Nephron (organoid): ENCODE data around the gene NBEAL2.
"Not testable (repeated sequence)": the region's sequence is repeated elsewhere in the genome, so short reads cannot be mapped to it uniquely, and the experiment has no call there.

ENCODE experiments used
- H3K27ac Mint-ChIP-seq, 3 experiments: 2 replicates each; pipeline ENCODE4 v1.8.0; 2020; ENCODE audit warnings: mixed read lengths in 3 of 3, mild to moderate bottlenecking in 2 of 3, moderate library complexity in 1 of 3
- H3K27me3 Mint-ChIP-seq: 2 replicates; pipeline ENCODE4 v1.8.0; 2021; ENCODE audit warnings: low read depth, mild to moderate bottlenecking, moderate library complexity, mixed read lengths
- H3K36me3 Mint-ChIP-seq: 2 replicates; pipeline ENCODE4 v1.8.0; 2020; ENCODE audit warnings: low read depth, mixed read lengths
- H3K4me1 Mint-ChIP-seq: 2 replicates; pipeline ENCODE4 v1.8.0; 2020; ENCODE audit warnings: mixed read lengths
- H3K4me3 Mint-ChIP-seq, 3 experiments: 2 replicates each; pipeline ENCODE4 v1.8.0; 2020; ENCODE audit warnings: mild to moderate bottlenecking in 3 of 3, mixed read lengths in 3 of 3, moderate library complexity in 2 of 3
- H3K9me3 Mint-ChIP-seq: 2 replicates; pipeline ENCODE4 v1.8.0; 2020; ENCODE audit warnings: mixed read lengths
- CTCF ChIP-seq, 3 experiments: fragments of 200-600 bp; sonication (generic); IDR thresholded peaks; one replicate each; pipeline ENCODE4 v1.5.0; 2021; ENCODE audit warnings: antibody characterized with exemption in 3 of 3; ENCODE audit not compliant: unreplicated experiment in 3 of 3

Gene NBEAL2

GRCh38 chr3:46962427-46962826 lies 17.0 kb upstream of the NBEAL2 start:
- H3K9me3 Mint-ChIP-seq: peaks cover 4% of the 10 kb centered on the region
- H3K4me1 Mint-ChIP-seq: peaks cover 46% of the 10 kb centered on the region
- H3K4me3 Mint-ChIP-seq: no peak overlapping the region
- H3K27ac Mint-ChIP-seq: peak overlapping the region in 1 of 3 experiments; percentile 10
- no peak for TF ChIP-seq CTCF (IDR thresholded peaks at IDR 0.05; ENCODE audit: unreplicated experiment in 3 of 3)
- no peaks in the 10 kb centered on the region for H3K27me3 Mint-ChIP-seq
- H3K36me3 Mint-ChIP-seq: peaks cover 39% of the 10 kb centered on the region

- TF ChIP-seq CTCF (IDR thresholded peaks at IDR 0.05; ENCODE audit: unreplicated experiment in 3 of 3): no peak
- H3K27me3 Mint-ChIP-seq: no peaks in the 10 kb centered on the region
- peaks cover 52% of the 10 kb centered on the region for H3K4me1 Mint-ChIP-seq
- H3K9me3 Mint-ChIP-seq: peaks cover 4% of the 10 kb centered on the region
- H3K27ac Mint-ChIP-seq: peak overlapping the region in 1 of 3 experiments; percentile 10
- no peak overlapping the region for H3K4me3 Mint-ChIP-seq
- peaks cover 39% of the 10 kb centered on the region for H3K36me3 Mint-ChIP-seq
Measured at GRCh38 chr3:46962990-46963389, 16.5 kb upstream of the NBEAL2 start.

GRCh38 chr3:46964038-46964590 lies 15.4 kb upstream of the NBEAL2 start:
- H3K4me3 Mint-ChIP-seq, H3K27me3 Mint-ChIP-seq, H3K9me3 Mint-ChIP-seq, H3K27ac Mint-ChIP-seq: not testable (repeated sequence)
- peaks cover 39% of the 10 kb centered on the region for H3K36me3 Mint-ChIP-seq
- peaks cover 50% of the 10 kb centered on the region for H3K4me1 Mint-ChIP-seq

- H3K4me1 Mint-ChIP-seq: peaks cover 49% of the 10 kb centered on the region
- no peak overlapping the region for H3K27ac Mint-ChIP-seq
- no peak overlapping the region for H3K4me3 Mint-ChIP-seq
- no peak for TF ChIP-seq CTCF (IDR thresholded peaks at IDR 0.05; ENCODE audit: unreplicated experiment in 3 of 3)
- peaks cover 39% of the 10 kb centered on the region for H3K36me3 Mint-ChIP-seq
- peaks cover 4% of the 10 kb centered on the region for H3K9me3 Mint-ChIP-seq
- H3K27me3 Mint-ChIP-seq: no peaks in the 10 kb centered on the region
Measured at GRCh38 chr3:46965151-46965550, 14.3 kb upstream of the NBEAL2 start.

- peaks cover 46% of the 10 kb centered on the region for H3K4me1 Mint-ChIP-seq
- H3K27me3 Mint-ChIP-seq: no peaks in the 10 kb centered on the region
- H3K9me3 Mint-ChIP-seq: peaks cover 4% of the 10 kb centered on the region
- no peak for TF ChIP-seq CTCF (IDR thresholded peaks at IDR 0.05; ENCODE audit: unreplicated experiment in 3 of 3)
- no peak overlapping the region for H3K4me3 Mint-ChIP-seq
- peak overlapping the region in 2 of 3 experiments; percentile 68 to 70 for H3K27ac Mint-ChIP-seq
- H3K36me3 Mint-ChIP-seq: peaks cover 32% of the 10 kb centered on the region
Measured at GRCh38 chr3:46966811-46967210, 12.7 kb upstream of the NBEAL2 start.

GRCh38 chr3:46968783-46969428 lies 10.6 kb upstream of the NBEAL2 start:
- TF ChIP-seq CTCF (IDR thresholded peaks at IDR 0.05; ENCODE audit: unreplicated experiment in 3 of 3): no peak
- Mint-ChIP-seq H3K27me3 (no peaks in the 10 kb centered on the region), H3K27ac (peak overlapping the region in 2 of 3 experiments; percentile 39 to 80), H3K36me3 (peaks cover 18% of the 10 kb centered on the region), H3K9me3 (no peaks in the 10 kb centered on the region), H3K4me3 (peak overlapping the region in 1 of 3 experiments; percentile 34), H3K4me1 (peaks cover 51% of the 10 kb centered on the region)
